Kidney epithelial cell (primary cell): ENCODE measurements around the gene ABCA8. TPM values are rescaled to one million over a fixed set of nuclear protein-coding genes. Genes with fewer than 3 reads are reported as not detected.

Source experiments
- DNase-seq: peaks from one replicate; pipeline ENCODE4 v3.0.0-alpha.2; 2010; ENCODE audit warnings: low read depth
- H3K27me3 ChIP-seq: 2 replicates; pipeline ENCODE4 v1.6.0; 2011; ENCODE audit warnings: low read length; ENCODE audit not compliant: control insufficient read depth, insufficient read depth
- H3K36me3 ChIP-seq: 2 replicates; pipeline ENCODE4 v1.5.1; 2011; ENCODE audit warnings: low read length; ENCODE audit not compliant: control insufficient read depth, insufficient read depth
- H3K4me3 ChIP-seq: 2 replicates; pipeline ENCODE4 v1.5.1; 2011; ENCODE audit warnings: low read depth, mild to moderate bottlenecking, control low read depth, low read length
- CTCF ChIP-seq: IDR thresholded peaks from 2 replicates; pipeline ENCODE4 v1.5.1; 2011; ENCODE audit warnings: mild to moderate bottlenecking, moderate library complexity, low read length, control low read depth, inconsistent platforms; ENCODE audit not compliant: insufficient read depth, poor library complexity, severe bottlenecking
- total RNA-seq: library from RNA; depleted of rRNA; stranded (reverse); fragments of >200 nt; gene quantifications from 2 replicates; pipeline ENCODE4 v1.2.3, GENCODE V29; 2015

Gene ABCA8
- total RNA-seq, 1 donor from 2014 or later: not detected

GRCh38 chr17:68854452-68854851, 100.7 kb downstream of the ABCA8 start:
- no peak for TF ChIP-seq CTCF
- H3K4me3 ChIP-seq: no peak overlapping the region
- H3K27me3 ChIP-seq: no peaks in the 10 kb centered on the region
- no peaks in the 10 kb centered on the region for H3K36me3 ChIP-seq
- no peak for DNase-seq

- DNase-seq: no peak
- Histone ChIP-seq H3K4me3 (no peak overlapping the region), H3K27me3 (no peaks in the 10 kb centered on the region), H3K36me3 (no peaks in the 10 kb centered on the region)
- TF ChIP-seq CTCF: no peak
These were observed 101.8 kb downstream of the ABCA8 start for GRCh38 chr17:68853439-68853838.

GRCh38 chr17:68853036-68853435, 102.2 kb downstream of the ABCA8 start:
- H3K4me3 ChIP-seq: no peak overlapping the region
- no peak for DNase-seq
- TF ChIP-seq CTCF: no peak
- no peaks in the 10 kb centered on the region for H3K27me3 ChIP-seq
- no peaks in the 10 kb centered on the region for H3K36me3 ChIP-seq

GRCh38 chr17:68851890-68852289, 103.3 kb downstream of the ABCA8 start:
- Histone ChIP-seq H3K27me3 (no peaks in the 10 kb centered on the region), H3K36me3 (no peaks in the 10 kb centered on the region), H3K4me3 (no peak overlapping the region)
- TF ChIP-seq CTCF: no peak
- no peak for DNase-seq

- Histone ChIP-seq H3K4me3 (no peak overlapping the region), H3K36me3 (no peaks in the 10 kb centered on the region), H3K27me3 (no peaks in the 10 kb centered on the region)
- DNase-seq: no peak
- no peak for TF ChIP-seq CTCF
These were observed 104.3 kb downstream of the ABCA8 start for GRCh38 chr17:68850749-68851510.
